Caki2 (cell line): ENCODE measurements around the gene XAB2. TPM values are rescaled to one million over a fixed set of nuclear protein-coding genes. Genes with fewer than 3 reads are reported as not detected.

Source experiments
- DNase-seq: peaks from one replicate; pipeline ENCODE4 v3.0.0-alpha.2; 2015; ENCODE audit warnings: low read depth
- in situ Hi-C: cut with HindIII; loops from 2 replicates; pipeline ENCODE4 v1.10.0; 2016; ENCODE audit warnings: low sequenced_read_pairs, low pct_unique_long_range_greater_than_20kb, mixed read lengths
- total RNA-seq: library from RNA; depleted of rRNA; stranded (reverse); fragments of >200 nt; shearing (Covaris generic); gene quantifications from 2 replicates; pipeline ENCODE4 v1.2.3, GENCODE V29; 2014; ENCODE audit warnings: low replicate concordance

Gene XAB2
- total RNA-seq, 1 experiment from 2014 or later = 29.7 TPM

DNA sequence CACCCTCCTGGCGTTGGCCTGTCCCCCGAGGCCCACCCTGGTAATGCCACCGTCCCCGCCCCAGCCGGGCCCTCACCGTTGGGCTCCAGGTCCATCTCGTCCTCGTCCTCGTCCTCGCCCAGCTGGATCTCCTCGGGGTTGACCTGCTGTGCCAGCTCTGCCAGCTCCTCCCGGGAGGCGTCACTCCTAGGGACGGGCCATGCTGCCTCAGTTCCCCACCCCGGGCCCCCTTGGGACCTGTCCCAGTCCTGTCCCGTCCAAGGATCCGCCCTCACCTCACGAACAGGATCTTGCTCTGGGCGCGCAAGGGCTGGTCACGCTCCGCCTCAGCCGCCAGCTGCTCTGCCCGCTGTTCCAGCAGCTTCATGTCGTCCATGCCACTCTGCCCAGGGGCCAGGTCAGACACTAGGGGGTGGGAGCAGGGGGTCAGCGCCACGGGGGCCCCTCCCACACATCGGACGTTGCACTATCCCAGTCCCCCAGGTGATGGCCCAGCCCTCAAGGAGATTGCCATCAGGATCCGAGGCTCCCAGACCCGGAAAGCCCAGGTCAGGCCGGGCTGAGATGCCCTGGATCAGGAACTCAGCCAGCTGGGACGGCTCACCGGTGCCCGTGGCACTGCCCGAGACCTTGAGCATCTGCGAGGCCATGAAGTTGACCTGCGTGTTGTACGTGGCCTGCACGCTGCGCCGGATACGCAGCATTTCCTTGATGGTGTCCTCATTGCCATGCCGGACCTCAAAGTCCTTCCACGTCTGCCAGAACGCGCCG is 9.5 kb downstream of the XAB2 start:
- in situ Hi-C loops = no loop called here
- DNase-seq = no peak

GRCh38 chr19:7618771-7619510 is 10.4 kb downstream of the XAB2 start:
- in situ Hi-C loops = no loop called here
- no peak for DNase-seq

- in situ Hi-C loops = no loop called here
- DNase-seq = no peak
Observed at GRCh38 chr19:7618348-7618747, 11.0 kb downstream of the XAB2 start.

DNA sequence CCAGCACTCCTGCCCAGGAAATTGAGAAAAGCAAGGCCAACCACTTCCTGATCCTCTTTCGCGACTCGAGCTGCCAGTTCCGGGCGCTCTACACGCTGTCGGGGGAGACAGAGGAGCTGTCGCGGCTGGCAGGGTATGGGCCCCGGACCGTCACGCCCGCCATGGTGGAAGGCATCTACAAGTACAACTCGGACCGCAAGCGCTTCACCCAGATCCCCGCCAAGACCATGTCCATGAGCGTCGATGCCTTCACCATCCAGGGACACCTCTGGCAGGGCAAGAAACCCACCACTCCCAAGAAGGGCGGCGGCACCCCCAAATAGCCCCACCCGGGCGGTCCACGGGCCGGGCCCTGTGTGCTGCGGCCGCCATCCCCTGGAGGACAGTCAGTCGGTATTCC is 11.6 kb downstream of the XAB2 start:
- in situ Hi-C loops = no loop called here
- DNase-seq = no peak

GRCh38 chr19:7617172-7617571 is 12.2 kb downstream of the XAB2 start:
- no peak for DNase-seq
- in situ Hi-C loops = no loop called here

- in situ Hi-C loops = no loop called here
- DNase-seq = no peak
Observed at GRCh38 chr19:7614859-7615741, 14.2 kb downstream of the XAB2 start.

DNA sequence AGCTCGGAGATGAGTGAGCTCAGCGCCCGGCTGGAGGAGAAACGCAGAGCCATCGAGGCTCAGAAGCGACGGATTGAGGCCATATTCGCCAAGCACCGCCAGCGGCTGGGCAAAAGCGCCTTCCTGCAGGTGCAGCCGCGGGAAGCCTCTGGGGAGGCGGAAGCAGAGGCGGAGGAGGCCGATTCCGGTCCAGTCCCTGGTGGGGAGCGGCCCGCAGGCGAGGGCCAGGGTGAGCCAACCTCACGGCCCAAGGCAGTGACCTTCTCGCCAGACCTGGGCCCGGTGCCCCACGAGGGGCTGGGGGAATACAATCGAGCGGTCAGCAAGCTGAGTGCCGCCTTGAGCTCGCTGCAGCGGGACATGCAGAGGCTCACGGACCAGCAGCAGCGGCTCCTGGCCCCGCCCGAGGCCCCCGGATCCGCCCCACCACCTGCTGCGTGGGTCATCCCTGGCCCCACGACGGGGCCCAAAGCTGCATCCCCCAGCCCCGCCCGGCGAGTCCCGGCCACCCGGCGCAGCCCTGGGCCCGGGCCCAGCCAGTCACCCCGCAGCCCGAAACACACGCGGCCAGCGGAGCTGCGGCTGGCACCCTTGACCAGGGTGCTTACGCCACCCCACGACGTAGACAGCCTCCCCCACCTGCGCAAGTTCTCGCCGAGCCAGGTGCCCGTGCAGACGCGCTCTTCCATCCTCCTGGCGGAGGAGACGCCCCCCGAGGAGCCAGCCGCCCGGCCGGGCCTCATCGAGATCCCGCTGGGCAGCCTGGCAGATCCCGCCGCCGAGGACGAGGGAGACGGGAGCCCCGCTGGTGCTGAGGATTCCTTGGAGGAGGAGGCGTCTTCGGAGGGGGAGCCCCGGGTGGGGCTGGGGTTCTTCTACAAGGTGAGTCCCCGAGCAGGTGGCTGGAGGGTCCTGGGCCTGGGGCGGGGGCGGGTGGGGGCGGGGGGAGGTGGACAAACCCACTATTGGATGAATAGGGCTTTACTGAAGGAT is 16.8 kb downstream of the XAB2 start:
- no peak for DNase-seq
- in situ Hi-C loops = no loop called here

DNA sequence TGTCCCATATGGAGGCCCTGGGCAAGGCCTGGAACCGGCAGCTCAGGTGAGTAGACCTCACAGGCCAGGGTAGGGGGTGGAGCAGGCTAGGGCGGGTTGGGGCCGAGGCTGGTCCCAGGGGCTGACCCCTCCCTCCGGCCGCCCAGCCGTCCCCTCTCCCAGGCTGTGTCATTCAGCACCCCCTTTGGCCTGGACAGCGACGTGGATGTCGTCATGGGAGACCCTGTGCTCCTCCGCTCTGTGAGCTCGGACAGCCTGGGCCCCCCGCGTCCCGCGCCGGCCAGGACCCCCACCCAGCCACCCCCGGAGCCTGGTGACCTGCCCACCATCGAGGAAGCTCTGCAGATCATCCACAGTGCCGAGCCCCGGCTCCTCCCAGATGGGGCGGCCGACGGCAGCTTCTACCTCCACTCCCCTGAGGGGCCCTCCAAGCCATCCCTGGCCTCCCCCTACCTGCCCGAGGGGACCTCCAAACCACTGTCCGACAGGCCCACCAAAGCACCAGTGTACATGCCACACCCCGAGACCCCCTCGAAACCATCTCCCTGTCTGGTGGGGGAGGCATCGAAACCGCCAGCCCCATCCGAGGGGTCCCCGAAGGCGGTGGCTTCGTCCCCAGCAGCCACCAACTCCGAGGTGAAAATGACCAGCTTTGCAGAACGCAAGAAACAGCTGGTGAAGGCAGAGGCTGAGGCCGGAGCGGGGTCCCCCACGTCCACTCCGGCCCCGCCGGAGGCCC is 17.6 kb downstream of the XAB2 start:
- DNase-seq = no peak
- in situ Hi-C loops = no loop called here

DNA sequence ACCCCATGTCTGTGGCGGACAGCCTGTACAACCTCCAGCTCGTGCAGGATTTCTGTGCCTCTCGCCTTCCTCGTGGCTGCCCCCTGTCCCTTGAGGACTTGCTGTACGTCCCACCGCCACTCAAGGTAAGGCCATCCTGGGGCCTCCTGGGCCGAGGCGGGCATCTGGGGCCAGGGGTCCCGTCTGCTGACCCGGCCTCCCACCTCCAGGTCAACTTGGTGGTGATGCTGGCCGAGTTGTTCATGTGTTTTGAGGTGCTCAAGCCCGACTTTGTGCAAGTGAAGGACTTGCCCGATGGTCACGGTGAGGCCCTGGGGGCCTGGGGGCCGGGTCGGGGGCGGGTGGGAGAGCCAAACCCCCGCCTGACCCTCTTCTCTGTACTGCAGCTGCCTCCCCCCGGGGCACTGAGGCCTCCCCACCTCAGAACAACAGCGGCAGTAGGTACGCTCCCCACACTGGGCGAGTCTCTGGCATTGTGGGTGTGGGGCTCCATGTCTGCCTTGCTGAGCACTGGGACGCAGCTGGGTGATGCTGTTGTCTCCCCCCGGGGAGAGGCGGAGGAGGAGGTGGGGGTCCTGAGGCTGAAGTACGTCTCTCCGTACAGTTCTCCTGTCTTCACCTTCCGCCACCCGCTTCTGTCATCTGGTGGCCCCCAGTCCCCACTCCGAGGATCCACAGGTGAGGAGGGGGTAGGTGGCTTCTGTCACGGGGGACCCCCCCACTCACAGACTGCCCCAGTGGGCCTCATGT is 18.7 kb downstream of the XAB2 start:
- no peak for DNase-seq
- in situ Hi-C loops = no loop called here

- no peak for DNase-seq
- in situ Hi-C loops = no loop called here
Observed at GRCh38 chr19:7607874-7608560, 21.3 kb downstream of the XAB2 start.

- DNase-seq = no peak
- in situ Hi-C loops = no loop called here
Observed at GRCh38 chr19:7607212-7607873, 22.0 kb downstream of the XAB2 start.

DNA sequence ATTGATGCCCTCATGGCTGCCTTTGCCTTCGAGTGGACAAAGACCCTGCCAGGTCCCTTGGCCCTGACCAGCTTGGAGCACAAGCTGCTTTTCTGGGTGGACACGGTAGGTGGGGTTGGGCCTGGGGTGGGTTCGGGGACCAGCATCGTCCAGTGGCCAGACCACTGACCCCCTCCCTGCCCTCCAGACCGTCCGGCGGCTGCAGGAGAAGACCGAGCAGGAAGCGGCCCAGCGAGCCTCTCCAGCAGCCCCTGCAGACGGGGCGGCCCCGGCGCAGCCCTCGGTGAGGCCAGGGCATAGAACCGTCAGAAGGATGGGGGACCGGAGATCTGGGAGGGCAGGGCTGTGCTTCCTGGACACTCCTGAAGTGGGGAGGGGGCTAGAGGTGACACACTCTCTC is 23.1 kb downstream of the XAB2 start:
- no peak for DNase-seq
- in situ Hi-C loops = no loop called here

DNA sequence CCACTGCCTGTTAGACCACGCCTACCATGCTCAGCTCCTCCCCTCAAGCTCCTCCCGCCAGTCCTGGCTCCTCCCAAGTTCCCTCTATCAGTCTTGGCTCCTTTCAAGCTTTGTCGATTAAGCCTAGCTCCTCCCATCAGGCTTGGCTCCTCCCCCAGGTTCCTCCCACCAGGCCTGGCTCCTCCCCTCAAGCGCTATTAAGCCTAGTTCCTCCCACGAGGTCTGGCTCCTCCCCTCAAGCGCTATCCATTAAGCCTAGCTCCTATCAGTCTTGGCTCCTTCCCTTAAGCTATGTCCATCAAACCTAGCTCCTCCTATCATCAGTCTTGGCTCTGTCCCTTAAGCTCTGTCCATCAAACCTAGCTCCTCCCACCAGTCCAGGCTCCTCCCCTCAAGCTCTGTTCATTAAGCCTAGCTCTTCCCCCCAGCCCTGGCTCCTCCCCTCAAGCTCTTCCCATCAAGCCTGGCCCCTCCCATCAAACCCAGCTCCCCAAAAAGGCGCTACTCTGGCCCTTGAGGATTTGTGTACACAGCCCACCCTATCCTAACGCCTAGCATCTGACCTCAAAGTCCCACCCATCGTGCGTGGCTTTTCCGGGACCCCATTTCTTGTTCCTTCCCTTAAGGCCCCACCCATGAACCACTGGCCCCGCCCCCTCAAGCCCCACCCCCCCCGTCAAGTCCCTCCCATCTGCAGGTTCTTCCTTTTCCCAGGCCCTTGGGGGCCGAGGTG is 23.7 kb downstream of the XAB2 start:
- in situ Hi-C loops = no loop called here
- peak; percentile 69 for DNase-seq

- in situ Hi-C loops = no loop called here
- DNase-seq = no peak
Observed at GRCh38 chr19:7603919-7604318, 25.4 kb downstream of the XAB2 start.

- DNase-seq = no peak
- in situ Hi-C loops = no loop called here
Observed at GRCh38 chr19:7602935-7603497, 26.3 kb downstream of the XAB2 start.
